MM.1S (cell line): ENCODE data around the gene SZT2.

Experiments
- EZH2 ChIP-seq: fragments of 300-600 bp; sonication (generic); optimal IDR thresholded peaks from 2 replicates; pipeline ENCODE3; 2017; ENCODE audit warnings: low read depth, mild to moderate bottlenecking, antibody characterized with exemption, low read length, mixed read lengths
- TF ChIP-seq, protein P1 (sequence below): fragments of 300-600 bp; sonication (generic); IDR thresholded peaks from 2 replicates; pipeline ENCODE4 v1.5.1; 2016; ENCODE audit warnings: antibody characterized with exemption, low read length, mixed read lengths

DNA sequence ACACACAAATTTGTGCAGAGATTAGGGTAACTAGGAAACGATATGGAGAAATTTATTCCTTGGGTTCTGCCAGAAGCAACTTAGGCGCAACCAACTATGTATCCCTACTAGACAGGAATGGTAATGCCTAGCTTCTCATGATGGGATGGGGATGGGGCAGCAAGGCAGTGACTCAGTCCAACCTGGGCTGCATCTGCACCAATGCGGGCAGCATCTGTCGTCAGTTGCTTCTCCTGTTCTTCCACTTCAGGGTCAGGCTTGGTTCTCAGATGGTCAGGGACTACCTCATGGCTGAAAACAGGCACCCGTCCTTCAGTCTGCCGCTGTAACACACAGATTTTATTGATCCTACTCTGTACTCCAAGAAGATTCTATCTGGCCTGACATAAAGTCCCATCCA lies 3.0 kb upstream of the SZT2 start:
- TF ChIP-seq, protein P1, sequence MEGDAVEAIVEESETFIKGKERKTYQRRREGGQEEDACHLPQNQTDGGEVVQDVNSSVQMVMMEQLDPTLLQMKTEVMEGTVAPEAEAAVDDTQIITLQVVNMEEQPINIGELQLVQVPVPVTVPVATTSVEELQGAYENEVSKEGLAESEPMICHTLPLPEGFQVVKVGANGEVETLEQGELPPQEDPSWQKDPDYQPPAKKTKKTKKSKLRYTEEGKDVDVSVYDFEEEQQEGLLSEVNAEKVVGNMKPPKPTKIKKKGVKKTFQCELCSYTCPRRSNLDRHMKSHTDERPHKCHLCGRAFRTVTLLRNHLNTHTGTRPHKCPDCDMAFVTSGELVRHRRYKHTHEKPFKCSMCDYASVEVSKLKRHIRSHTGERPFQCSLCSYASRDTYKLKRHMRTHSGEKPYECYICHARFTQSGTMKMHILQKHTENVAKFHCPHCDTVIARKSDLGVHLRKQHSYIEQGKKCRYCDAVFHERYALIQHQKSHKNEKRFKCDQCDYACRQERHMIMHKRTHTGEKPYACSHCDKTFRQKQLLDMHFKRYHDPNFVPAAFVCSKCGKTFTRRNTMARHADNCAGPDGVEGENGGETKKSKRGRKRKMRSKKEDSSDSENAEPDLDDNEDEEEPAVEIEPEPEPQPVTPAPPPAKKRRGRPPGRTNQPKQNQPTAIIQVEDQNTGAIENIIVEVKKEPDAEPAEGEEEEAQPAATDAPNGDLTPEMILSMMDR: no peak
- no peak for TF ChIP-seq EZH2
